Stimulated activated CD4-positive, alpha-beta T cell treated with anti-CD3 and anti-CD28 coated beads, Interleukin-1b, Interleukin-23, amount 100 ng/mL, for 4 hours (primary cell): ENCODE data around the gene ERFL.

Experiments
- DNase-seq, 2 donors: peaks; one replicate each; pipeline ENCODE4 v3.0.0-alpha.2; 2020; ENCODE audit warnings: low read depth in 2 of 2

ERFL gene

DNA sequence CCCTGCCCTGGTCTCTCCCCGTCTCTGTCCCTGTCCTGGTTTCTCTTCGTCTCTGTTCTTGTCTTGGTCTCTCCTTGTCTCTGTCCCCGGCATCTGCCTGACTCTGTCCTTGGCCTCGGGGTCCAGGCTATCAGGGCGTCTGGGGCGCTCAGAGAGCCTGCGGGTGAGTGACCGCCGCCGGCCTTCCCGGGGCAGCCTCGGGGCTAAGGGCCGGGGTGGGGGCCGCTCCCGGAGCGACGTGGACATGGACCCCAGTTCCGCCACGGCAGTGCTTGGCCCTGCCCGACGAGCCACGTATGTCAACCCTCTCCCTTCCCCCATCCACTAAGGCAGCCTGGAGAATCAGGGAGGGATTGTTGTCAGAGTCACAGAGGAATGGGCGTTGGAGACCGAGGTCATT, 30.4 kb downstream of the ERFL start:
- no peak for DNase-seq

DNA sequence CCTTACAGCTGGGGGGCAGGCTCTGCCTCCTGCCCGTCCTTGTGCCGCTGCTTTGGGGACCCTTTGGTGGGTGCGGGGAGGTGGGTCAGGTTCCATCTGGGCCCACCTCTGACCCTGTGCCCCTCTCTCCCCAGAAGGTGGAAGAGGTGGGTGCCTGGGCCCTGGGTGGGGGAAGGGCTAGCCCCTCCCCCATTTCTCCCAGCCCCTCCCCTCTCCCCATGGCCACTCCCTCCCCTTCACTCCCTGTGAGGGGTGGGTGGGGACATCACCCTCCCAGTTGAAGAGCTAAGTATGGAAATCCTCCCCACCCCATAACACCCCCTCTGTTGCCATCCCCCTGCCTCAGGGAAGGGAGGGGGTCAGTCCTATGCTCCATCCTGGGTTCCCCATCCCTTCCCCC, 31.1 kb downstream of the ERFL start:
- no peak for DNase-seq

DNA sequence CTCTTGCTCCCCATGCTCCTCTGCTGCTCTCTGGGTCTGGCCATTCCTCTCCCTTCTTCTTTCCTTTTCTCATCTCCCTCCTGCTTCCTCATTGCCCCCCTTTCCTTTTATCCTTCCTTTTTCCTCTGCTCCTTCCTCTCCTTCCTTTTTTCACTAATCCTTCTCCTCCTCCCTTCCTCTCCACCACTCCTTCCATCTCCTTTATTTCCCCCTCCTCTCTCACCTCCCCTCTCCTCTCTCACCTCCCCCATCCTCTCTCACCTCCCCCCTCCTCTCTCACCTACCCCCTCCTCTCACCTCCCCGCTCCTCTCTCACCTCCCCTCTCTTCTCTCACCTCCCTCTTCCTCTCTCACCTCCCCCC, 31.7 kb downstream of the ERFL start:
- no peak for DNase-seq

DNA sequence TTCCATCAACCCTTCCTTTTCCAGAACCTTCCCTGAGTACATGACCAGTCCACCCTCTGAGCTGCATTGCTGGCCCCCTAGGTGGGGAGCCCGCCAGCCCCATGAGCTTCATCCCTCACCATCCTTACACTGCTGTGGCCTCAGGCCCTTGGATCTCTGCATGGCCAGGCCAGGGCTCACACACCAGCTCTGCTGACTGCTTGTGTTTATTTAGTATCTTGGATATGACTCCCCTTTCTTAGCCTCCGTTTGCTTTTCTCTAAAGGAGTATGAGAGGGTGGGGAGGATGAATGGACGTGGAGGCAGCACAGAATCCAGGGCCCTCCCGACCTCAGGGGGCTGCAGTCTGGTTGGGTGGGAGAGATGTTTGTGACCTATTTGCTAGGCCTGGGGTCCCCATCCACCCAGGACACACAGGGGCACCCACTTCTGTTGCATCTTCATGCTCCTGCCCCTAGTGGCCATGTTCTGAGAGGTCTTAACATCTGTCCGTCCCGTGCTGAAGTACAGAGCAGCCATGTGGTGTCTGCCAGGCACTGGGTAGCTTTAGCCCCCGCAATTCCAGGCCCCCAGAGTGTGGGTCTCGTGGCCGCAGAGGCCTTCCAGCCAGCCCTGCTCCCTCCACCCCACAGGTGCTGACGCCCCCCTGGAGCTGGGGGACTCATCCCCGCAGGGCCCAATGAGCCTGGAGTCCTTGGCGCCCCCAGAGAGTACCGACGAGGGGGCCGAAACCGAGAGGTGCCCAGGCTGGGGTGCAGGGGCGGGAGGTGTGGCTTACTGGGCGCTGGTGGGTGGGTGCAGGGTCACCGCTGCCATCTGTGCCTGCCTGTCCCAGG, 32.3 kb downstream of the ERFL start:
- no peak for DNase-seq

DNA sequence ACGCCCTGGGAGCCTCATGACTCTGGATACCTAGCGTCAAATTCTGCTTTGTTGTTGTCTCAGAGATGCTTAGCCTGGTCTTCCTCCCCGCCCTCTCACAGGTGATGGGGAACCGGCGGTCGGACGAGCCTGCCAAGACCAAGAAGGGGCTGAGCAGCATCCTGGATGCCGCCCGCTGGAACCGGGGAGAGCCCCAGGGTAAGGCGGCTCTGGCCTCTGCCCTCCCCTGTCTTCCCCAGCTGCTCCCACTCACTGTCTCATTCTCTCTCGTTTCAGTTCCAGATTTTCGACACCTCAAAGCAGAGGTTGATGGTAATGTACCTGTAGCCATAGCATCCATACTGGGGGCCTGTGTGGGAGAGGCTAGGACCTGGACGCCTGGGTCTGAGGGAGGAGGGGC, 33.9 kb downstream of the ERFL start:
- DNase-seq = no peak

DNA sequence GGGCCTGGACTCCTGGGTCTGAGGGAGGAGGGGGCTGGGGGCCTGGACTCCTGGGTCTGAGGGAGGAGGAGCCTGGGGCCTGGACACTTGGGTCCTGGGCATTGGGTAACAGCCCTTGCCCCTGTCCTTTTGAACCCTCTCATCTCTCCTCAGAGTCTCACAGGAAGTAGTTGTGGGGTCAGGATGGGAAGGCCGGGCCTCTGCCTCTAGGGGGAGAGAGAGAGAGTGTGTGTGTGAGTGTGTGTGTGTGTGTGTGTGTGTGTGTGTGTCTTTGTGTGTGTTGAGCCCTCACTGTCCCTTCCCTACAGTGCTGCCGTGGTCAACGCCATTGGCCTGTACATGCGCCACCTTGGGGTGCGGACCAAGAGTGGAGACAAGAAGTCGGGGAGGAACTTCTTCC, 34.4 kb downstream of the ERFL start:
- DNase-seq = no peak

DNA sequence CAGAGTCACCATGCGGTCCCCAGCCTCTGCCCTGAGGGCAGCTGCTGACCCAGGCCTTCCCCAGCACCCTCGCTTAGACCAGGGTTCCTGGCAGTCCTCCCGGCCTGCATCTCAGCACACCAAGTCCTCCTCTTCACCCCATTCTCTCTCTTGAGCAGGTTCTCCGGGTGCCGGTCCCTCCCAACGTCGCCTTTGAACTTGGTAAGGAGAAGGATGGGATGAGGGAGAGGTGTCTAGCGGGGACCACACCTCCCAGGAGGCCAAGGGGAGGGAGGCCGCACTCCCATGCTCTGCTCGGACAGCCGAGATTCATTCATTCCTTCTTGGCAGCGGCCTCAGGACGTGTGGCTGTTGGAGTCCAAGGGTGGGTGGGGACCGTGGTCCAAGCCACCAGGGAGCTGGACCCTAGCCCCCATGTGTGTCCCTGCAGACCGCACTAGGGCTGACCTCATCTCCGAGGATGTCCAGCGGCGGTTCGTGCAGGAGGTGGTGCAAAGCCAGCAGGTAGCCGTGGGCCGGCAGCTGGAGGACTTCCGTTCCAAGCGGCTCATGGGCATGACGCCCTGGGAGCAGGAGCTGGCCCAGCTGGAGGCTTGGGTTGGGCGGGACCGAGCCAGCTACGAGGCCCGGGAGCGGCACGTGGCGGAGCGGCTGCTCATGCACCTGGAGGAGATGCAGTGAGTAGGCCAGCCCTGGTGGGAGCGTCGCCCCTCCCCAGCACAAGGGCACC, 35.9 kb downstream of the ERFL start:
- DNase-seq = no peak

DNA sequence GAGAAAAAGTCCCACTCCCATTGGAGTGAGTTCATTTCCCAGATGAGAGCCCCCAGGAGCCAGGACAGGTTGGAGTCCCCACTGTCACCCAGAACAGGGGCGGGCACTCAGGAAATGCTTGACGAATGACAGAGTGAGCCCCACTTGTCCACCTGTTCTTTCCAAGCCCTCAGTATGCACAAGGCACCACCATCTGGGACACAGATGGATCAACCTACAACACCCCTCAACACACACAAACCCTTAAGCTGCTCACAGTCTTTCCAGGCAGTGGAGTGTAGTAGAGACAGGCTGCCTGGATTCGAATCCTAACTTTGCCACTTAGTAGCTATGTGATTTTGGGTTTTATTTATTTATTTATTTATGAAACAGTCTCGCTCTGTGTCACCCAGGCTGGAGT, 37.3 kb downstream of the ERFL start:
- DNase-seq = no peak

DNA sequence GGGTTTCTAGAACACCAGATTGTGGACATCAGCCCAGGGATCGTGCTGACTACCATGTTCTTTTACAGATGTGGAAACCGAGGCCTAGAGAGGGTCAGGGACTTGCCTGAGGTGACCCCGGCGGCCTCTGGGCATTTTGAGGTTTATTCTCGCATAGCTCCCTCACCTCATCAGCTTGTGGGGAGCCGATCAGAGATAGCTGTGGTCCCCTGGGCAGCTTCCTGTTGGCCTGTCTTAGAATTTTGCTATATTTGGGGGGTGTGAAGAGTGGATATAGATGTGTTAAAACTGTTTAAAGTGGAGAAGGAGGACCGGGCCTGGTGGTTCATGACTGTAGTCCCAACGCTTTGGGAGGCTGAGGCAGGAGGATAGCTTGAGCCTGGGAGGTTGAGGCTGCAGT, 38.4 kb downstream of the ERFL start:
- DNase-seq = no peak

DNA sequence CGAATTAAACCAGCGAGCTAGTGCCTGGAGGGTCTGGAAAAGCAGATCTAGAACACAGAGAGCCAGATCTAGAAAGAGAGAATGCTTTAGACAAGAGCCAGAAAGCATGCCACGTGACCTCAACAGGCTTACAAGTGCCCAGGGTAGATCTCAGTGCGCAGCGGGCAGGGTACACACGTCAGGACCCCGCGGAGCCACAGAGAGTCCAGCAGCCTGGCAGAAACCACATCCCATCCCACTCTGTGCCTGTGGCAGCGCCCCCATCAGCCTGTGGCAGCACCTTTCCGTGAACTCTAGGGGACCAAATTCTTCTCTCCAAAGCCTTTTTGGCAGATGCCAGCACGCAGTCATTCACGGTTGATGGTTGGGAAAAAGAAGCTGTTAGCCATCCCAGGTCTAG, 39.3 kb downstream of the ERFL start:
- DNase-seq = no peak

DNA sequence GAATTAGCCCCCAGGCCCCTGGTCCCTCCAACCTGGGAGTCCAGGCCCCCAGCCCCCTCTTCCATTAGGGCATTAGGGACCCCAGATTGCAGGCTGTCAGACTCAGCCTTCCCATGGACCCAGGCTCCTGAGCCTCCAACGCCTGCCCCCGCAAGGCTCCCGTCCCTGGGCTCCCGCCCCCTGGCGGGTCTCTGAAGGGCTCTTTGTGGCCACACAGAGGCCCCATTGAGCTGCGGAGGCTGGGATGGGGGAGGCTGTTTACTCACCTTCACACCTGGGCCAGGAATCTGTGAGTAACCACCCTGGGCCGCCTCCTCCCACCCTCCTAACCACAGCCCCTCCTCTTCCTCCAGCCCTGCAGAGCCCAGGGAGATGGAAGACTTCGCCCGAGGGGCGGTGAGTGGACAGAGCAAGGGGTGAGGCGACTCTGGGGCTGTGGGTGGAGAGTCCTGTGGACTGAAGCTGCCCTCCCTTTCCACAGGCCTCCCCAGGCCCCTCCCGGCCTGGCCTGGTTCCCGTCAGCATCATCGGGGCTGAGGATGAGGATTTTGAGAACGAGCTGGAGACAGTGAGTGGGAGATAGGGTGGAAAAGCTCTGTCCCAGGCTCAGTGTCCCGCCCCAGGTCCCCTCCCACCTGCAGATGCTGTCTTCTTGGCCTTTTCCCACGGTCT, 40.4 kb downstream of the ERFL start:
- DNase-seq = peak; percentile 72 to 82

DNA sequence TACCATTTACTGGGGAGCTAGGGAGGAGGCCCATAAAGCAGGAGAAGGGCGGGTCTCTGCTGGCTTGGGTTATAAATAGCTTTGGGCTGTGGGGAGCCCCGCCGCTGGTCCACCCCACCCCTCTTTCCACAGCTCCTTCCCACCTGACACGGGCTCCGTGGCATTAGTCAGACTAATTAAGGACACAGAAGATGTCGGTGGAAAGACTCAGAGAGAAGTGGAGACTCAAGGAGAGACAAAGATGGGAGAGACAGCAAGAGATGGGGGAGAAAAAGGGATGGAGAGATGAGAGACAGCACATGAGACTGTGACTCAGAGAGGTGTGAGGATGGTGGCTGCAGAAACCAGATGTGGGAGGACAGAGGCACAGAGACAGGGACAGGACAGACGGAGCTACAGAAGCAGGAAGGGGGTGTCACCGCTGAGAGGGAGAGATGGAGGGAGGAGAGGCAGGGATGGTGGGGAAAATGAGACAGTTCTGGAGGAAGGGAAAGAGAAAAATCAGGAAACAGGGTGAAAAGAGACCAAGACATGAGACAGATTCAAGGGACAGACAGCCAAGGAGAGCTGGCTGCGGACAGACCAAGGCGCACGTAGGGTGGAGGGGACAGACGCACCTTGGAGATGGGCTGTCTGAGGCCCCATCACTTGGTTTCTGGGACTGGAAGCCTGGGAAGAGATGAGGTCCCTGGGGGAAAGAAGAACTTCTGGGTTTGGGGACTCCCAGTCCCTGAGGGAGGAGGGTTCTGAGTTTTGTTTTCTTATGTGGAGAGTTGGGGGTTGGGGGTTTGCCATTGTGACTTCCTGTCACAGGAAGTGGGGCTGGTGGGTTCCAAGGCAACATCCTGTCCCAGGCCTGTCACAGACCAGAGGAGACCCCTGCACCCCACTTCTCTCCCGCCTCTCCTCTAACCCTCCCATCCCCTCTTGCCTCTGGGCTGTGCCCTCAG, 41.2 kb downstream of the ERFL start:
- DNase-seq = no peak

DNA sequence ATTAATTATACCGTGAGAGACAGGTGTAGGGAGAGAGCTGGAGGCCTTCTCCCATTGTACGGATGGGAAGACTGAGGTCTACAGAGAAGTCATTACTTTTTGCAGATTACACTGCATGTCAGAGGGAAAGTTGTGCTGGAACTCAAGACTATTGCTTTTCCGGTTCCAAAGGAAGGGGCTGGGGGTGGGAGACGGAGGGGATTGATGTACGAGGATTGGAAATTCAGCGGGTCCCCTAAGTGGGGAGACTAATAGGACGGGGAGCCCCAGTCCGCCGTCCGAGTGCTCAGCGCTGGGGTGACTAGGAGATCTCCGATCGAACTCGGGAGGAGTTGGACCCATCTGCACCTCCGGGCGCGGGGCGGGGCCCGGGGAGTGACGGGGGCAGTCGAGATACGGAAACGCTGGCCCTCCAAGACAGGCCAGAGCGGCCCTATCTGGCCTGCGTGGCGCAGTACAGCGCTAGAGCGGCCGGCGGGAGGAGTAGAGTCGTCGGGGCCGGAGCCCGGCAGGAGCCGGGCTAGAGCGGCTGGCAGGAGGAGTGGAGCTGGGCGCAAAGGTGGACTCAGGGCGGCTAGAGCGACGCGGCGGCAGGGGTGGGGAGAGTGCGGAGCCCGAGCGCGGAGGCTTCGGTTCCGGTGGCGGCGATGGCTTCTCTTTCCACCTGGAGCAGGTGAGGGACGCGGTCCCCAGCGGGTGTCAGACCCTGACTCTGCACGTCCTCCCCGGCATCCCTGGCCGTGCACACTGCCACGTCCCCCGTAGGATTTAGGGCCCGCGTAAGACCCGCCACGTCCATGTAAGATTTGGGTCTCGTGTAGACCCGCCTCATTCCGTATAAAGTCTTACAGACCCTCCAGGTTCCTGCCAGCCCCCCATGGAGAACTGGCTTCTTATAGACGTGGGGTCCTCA, 44.2 kb downstream of the ERFL start:
- peak; percentile 71 to 86 for DNase-seq

DNA sequence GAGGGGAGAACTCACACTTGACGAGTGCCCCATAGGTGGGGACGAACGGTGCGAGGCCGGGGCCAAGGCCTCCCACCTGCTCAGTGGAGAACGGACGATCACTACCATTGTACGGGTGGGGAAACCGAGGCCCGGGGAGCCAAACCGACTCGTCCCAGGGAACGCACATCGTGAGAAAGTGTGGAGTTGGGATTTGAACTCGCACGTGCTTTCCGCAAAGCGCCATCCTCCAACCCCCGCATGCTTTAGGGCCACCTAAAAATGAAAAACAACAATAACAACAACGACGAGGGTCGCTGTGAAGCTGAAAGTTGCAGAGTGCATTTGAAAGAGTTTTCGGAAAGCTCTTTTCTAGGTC, 44.8 kb downstream of the ERFL start:
- no peak for DNase-seq

DNA sequence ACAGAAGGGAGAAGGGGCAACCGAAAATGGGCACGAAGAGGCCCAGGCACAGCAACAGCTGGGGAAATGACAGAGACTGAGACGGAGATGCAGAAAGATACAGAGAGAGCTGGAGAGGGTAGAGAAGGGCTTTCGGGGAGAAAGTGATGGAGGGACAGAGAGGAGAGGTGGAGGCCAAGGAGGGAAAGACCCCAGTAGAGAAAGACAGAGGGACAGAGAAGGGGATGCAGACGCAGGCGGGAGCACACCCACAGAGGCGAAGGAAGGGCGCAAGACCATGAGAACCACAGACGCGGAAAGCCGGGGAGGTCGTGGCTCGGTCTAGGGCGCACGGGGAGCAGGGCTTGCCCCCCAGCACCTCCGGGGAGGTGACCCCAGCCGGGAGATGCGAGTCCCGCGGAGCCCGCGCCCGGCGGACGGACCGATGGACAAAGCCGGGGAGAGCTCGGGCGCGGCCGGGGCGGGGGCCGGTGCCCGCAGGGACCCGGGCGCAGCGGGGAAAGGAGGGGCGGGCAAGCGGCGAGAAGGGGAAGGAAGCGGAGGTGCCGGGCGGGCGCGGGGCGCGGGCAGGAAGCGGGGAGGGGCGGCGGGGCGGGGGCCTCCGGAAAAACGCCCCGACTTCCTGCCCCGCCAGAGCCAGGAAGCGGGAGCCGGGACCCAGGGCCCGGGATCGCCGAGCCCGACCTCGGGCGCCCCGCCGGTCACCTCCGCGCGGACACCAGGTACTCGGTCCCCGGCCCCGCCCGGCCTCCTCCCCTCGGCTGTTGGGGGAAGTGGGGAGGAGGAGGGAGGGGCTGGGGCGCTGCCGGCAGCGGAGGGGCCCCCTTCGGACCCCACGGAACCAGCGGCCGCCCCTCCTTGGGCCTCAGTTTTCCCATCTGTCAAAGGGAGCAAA, 45.4 kb downstream of the ERFL start, which contains the start of gene ARHGEF1:
Gene ARHGEF1, plus strand, starts transcription at position 617 of the 895 bp plus-strand sequence. CDS start 4,899 bp downstream, outside the sequence.
- peak in 1 of 2 donors; percentile 59 for DNase-seq

DNA sequence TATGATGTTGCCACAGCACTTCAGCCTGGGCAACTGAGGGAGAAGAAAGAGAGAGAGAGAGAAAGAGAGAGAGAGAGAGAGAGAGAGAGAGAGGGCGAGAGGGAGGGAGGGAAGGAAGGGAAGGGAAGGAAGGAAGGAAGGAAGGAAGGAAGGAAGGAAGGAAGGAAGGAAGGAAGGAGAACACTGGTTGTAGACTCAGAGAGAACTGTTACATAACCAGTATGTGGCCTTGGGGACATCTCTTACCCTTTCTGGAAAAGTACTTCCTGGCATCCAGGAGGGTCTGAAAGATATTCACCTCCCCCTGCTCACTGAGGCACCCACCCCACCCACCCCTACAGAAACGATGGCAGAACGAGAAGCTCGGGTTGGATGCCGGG, 47.9 kb downstream of the ERFL start:
- DNase-seq = no peak

DNA sequence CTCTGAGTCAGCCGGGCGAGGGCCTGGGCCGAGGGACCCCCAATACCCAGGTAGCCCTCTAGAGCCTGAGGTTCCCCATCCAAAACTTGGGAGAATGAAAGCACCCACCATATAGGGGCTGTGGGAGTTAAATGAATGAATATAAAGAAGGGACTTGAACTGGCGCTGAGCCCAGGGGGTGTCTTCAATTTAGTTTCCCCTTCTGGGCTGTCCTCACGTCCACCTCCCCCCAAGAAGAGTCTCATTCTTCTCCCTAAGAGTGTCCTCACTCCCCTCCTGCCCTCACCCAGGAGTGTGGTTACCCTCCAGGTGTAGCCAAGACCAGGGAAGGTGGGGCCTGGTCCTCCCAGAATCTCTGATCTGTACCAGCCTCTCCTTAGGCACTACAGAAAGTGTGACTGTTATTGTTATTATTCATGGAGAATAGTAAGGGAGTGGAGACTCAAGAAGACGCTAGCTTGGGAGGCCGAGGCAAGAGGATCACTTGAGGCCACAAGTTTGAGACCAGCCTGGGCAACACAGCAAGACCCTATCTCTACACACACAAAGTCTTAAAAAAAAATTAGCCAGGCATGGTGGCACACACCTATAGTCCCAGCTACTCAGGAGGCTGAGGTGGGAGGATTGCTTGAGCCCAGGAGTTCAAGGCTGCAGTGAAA, 48.5 kb downstream of the ERFL start:
- no peak for DNase-seq

DNA sequence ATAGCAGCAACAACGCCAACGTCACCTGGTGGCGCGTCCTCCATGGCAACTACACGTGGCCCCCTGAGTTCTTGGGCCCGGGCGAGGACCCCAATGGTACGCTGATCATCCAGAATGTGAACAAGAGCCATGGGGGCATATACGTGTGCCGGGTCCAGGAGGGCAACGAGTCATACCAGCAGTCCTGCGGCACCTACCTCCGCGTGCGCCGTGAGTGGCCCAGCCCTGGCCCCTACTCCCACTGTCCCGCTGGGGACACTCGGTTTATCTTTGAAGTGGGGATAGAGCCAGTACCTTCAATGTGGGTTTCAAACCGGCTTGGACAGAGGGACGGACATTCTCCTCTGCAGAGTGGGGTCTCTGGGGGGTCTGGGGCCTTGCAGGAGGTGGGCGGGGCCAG, 49.2 kb downstream of the ERFL start:
- no peak for DNase-seq
